GM12891 (cell line): ENCODE measurements around the gene E4F1.

Experiments
- DNase-seq: peaks from one replicate; pipeline ENCODE4 v3.0.0; 2011; ENCODE audit warnings: low spot score; ENCODE audit not compliant: insufficient read length
- FAIRE-seq: peaks from 2 replicates; lab custom pipeline; 2011; peaks lifted over from hg19 to GRCh38; lab: Jason Lieb, UNC
- PAX5 ChIP-seq: IDR thresholded peaks from 2 replicates; pipeline ENCODE4 v1.6.1; 2011; ENCODE audit warnings: low read length, moderate library complexity, mild to moderate bottlenecking; ENCODE audit not compliant: insufficient read depth, severe bottlenecking
- POLR2A ChIP-seq: IDR thresholded peaks from 2 replicates; pipeline ENCODE4 v1.6.1; 2011; ENCODE audit warnings: low read depth, low read length, control low read depth
- POLR2AphosphoS5 ChIP-seq: IDR thresholded peaks from 2 replicates; pipeline ENCODE4 v1.6.1; 2011; ENCODE audit warnings: low read depth, low read length, control low read depth
- POU2F2 ChIP-seq: IDR thresholded peaks from 2 replicates; pipeline ENCODE4 v1.6.1; 2011; ENCODE audit warnings: low read depth, mild to moderate bottlenecking, control low read depth, low read length, moderate library complexity
- SPI1 ChIP-seq: IDR thresholded peaks from 2 replicates; pipeline ENCODE4 v1.6.1; 2011; ENCODE audit warnings: low read depth, low read length, control low read depth
- TAF1 ChIP-seq: IDR thresholded peaks from 2 replicates; pipeline ENCODE4 v1.6.1; 2011; ENCODE audit warnings: low read depth, low read length, control low read depth

Gene E4F1

DNA sequence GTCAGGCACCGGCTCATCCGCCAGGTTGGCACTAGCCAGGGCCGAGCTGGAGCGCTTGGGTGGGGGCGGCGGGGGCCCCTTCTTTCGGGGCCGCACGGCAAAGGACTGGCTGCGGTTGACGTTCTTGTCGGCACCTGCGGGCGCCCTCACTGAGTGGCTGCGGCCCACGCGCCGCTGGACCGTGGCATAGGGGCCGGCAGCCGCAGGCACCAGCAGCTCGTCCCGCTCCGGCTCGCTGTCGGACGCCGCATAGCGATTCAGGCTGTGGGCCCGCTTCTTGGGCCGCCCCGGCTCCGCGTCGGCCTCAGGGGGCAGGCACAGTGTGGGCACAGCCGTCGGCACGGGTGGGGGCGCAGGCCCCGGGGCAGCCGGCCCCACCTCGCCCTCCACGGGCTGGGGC, 42.9 kb upstream of the E4F1 start:
- FAIRE-seq (no peak), DNase-seq (no peak)
- TF ChIP-seq SPI1 (no peak), TAF1 (no peak), PAX5 (no peak), POU2F2 (no peak), POLR2AphosphoS5 (no peak), POLR2A (no peak)

GRCh38 chr16:2180962-2181923, 42.1 kb upstream of the E4F1 start:
- TF ChIP-seq TAF1 (no peak), PAX5 (no peak), SPI1 (no peak), POLR2A (no peak), POU2F2 (no peak), POLR2AphosphoS5 (no peak)
- FAIRE-seq: no peak
- DNase-seq: no peak

DNA sequence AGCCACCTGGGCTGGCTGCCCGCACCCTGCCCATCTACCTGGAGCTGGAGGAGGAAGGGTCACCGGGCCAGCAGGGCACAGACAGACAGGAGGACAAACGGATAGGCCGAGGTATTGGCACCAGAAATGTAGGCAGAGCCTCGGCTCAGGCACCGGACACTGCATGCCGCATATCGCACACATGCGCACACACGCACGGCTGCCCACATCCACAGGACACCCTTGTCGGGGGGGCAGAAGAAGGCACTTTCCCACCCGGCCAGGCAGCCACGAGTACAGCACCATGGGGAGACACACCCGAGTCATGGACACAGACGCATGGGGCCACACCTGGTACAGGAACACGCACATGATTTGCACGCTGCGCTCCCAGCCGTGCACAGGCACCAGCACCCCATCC, 41.4 kb upstream of the E4F1 start:
- DNase-seq: no peak
- FAIRE-seq: no peak
- TF ChIP-seq TAF1 (no peak), POLR2A (no peak), SPI1 (no peak), PAX5 (no peak), POLR2AphosphoS5 (no peak), POU2F2 (no peak)

- TF ChIP-seq POLR2AphosphoS5 (no peak), POU2F2 (no peak)
- DNase-seq: no peak
- no peak for FAIRE-seq
Observed at GRCh38 chr16:2183671-2184070, 39.7 kb upstream of the E4F1 start.

GRCh38 chr16:2184346-2184745, 39.0 kb upstream of the E4F1 start:
- no peak for FAIRE-seq
- TF ChIP-seq POLR2A: no peak
- no peak for TF ChIP-seq POLR2AphosphoS5
- no peak for TF ChIP-seq SPI1
- TF ChIP-seq TAF1: no peak
- TF ChIP-seq PAX5: no peak
- TF ChIP-seq POU2F2: no peak

DNA sequence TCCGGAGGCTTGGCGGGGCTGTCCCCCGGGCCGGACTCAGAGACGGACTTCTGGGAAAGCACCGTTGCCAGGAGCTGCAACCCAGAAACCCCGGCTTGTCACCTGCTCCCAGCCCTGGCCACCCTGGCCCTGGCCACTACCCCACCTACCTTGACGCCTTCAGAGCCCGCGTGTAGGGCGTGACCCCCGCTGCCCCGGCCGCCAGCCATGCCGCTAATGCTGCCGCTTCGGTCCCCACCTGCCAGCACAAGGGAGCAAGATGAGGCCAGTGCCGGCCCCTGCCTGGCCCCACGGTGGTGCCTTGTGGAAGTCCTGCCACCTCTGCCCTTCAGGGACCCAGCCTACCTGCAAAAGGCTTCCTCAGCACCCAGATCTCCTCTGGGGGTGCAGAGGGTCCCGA, 38.4 kb upstream of the E4F1 start:
- TF ChIP-seq POU2F2: no peak
- DNase-seq (no peak), FAIRE-seq (no peak)

More at GRCh38 chr16:2184346-2184745, 39.0 kb upstream of the E4F1 start:
- DNase-seq: no peak

- no peak for TF ChIP-seq PAX5
- TF ChIP-seq POLR2AphosphoS5: no peak
- no peak for TF ChIP-seq TAF1
- no peak for TF ChIP-seq SPI1
- no peak for TF ChIP-seq POU2F2
- TF ChIP-seq POLR2A: no peak
- FAIRE-seq: no peak
- no peak for DNase-seq
Observed at GRCh38 chr16:2186064-2186463, 37.3 kb upstream of the E4F1 start.

GRCh38 chr16:2186505-2186904, 36.9 kb upstream of the E4F1 start:
- TF ChIP-seq POLR2A (no peak), PAX5 (no peak), POLR2AphosphoS5 (no peak), TAF1 (no peak), SPI1 (no peak)
- DNase-seq (no peak), FAIRE-seq (no peak)

GRCh38 chr16:2187212-2187611, 36.2 kb upstream of the E4F1 start:
- DNase-seq: no peak
- TF ChIP-seq POLR2A: no peak
- TF ChIP-seq POLR2AphosphoS5: no peak
- no peak for TF ChIP-seq TAF1
- no peak for TF ChIP-seq POU2F2
- TF ChIP-seq SPI1: no peak
- no peak for TF ChIP-seq PAX5
- FAIRE-seq: no peak

DNA sequence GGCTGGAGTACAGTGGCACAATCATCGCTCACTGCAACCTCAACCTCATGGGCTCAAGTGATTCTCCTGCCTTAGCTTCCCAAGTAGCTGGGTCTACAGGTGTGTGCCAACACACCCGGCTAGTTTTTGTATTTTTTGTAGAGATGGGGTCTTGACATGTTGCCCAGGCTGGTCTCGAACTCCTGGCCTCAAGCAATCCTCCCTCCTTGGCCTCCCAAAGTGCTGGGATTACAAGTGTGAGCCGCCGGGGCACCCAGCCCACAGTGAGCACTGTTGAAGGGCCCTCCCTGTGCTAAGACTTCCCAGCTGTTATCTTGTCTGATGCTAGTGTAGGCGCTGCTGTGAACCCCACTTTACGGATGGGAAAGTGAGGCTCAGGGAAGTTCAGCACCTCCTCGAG, 35.0 kb upstream of the E4F1 start:
- DNase-seq (no peak), FAIRE-seq (no peak)
- TF ChIP-seq TAF1 (no peak), SPI1 (no peak), POLR2AphosphoS5 (no peak), PAX5 (no peak), POLR2A (no peak), POU2F2 (no peak)
